A549 (cell line): Measurements from ENCODE around the gene IHH. TPM values are rescaled to one million over a fixed set of nuclear protein-coding genes. Genes with fewer than 3 reads are reported as not detected.

ENCODE experiments used
- ATAC-seq, 2 experiments: fragments of 200-7000 bp in 1 of 2; fragments of >200 bp in 1 of 2; cut with Nextera tagmentation in 1 of 2; cut with Tn5 transposase in 1 of 2; 3 replicates each; pipeline versions ENCODE4 v1.8.0 to v1.9.1; 2018 to 2020; ENCODE audit warnings: mild to moderate bottlenecking in 1 of 2, moderate library complexity in 1 of 2
- CTCF ChIA-PET: fragments of 300-600 bp; sonication (Branson Sonifier 250); formaldehyde crosslinking; extraction: SDS; loops from one replicate; lab custom pipeline; 2021; ENCODE audit warnings: antibody characterized with exemption, inconsistent platforms; lab: Yijun Ruan, JAX
- POLR2A ChIA-PET: fragments of 350-600 bp; formaldehyde crosslinking; extraction: SDS; loops from one replicate; lab custom pipeline; 2021; ENCODE audit warnings: antibody characterized with exemption, inconsistent platforms; lab: Yijun Ruan, JAX
- DNase-seq, 2 experiments: peaks; one replicate each; pipeline versions ENCODE4 v3.0.0 to v3.0.0-alpha.2; 2011 to 2016; ENCODE audit warnings: low read depth in 1 of 2, low spot score in 1 of 2
- FAIRE-seq: peaks from 2 replicates; lab custom pipeline; 2011; peaks lifted over from hg19 to GRCh38; lab: Jason Lieb, UNC
- H3K27ac ChIP-seq, 2 experiments: fragments of >200 bp; sonication (Bioruptor Twin); formaldehyde crosslinking; 3 replicates each; pipeline ENCODE4 v1.5.1; 2016 to 2017
- H3K4me1 ChIP-seq: fragments of >200 bp; sonication (Bioruptor Twin); formaldehyde crosslinking; 3 replicates; pipeline ENCODE4 v1.6.1; 2016
- H3K4me2 ChIP-seq: fragments of >200 bp; sonication (Bioruptor Twin); formaldehyde crosslinking; 3 replicates; pipeline ENCODE4 v1.6.1; 2016
- H3K4me3 ChIP-seq: fragments of >200 bp; sonication (Bioruptor Twin); formaldehyde crosslinking; 3 replicates; pipeline ENCODE4 v1.5.1; 2016
- H3K9me3 ChIP-seq: fragments of >200 bp; sonication (Bioruptor Twin); formaldehyde crosslinking; 3 replicates; pipeline ENCODE4 v1.6.1; 2016
- CBX8 ChIP-seq: fragments of 200-600 bp; sonication (generic); IDR thresholded peaks from 2 replicates; pipeline ENCODE4 v1.6.1; 2016
- CEBPB ChIP-seq, 2 experiments: fragments of >200 bp in 1 of 2; sonication (Bioruptor Twin) in 1 of 2; formaldehyde crosslinking in 1 of 2; IDR thresholded peaks; 2 replicates each; pipeline ENCODE4 v1.6.1; 2012 to 2016
- CTCF ChIP-seq: fragments of >200 bp; sonication (Bioruptor Twin); formaldehyde crosslinking; IDR thresholded peaks from 3 replicates; pipeline ENCODE4 v1.5.1; 2016
- ESRRA ChIP-seq: fragments of 150-350 bp; IDR thresholded peaks from 2 replicates; pipeline ENCODE4 v1.6.1; 2014; ENCODE audit warnings: mild to moderate bottlenecking, low read length, borderline replicate concordance
- FOXS1 ChIP-seq: fragments of 250-450 bp; sonication (Bioruptor Pico); IDR thresholded peaks from 2 replicates; pipeline ENCODE4 v1.5.0; 2020; ENCODE audit warnings: mild to moderate bottlenecking, moderate library complexity
- HES2 ChIP-seq: fragments of >200 bp; sonication (Bioruptor Twin); formaldehyde crosslinking; IDR thresholded peaks from 2 replicates; pipeline ENCODE4 v1.6.1; 2016
- HOXA7 ChIP-seq: fragments of 250-450 bp; sonication (Bioruptor Pico); IDR thresholded peaks from 2 replicates; pipeline ENCODE4 v1.5.0; 2020; ENCODE audit warnings: mild to moderate bottlenecking, moderate library complexity
- JUN ChIP-seq, 2 experiments: fragments of >200 bp; sonication (Bioruptor Twin); formaldehyde crosslinking; IDR thresholded peaks; 2 replicates in 1 of 2; 3 replicates in 1 of 2; pipeline ENCODE4 v1.6.1; 2016 to 2017
- MAZ ChIP-seq: fragments of 150-350 bp; IDR thresholded peaks from 2 replicates; pipeline ENCODE4 v1.6.1; 2014; ENCODE audit warnings: antibody characterized with exemption, low read depth, low read length, borderline replicate concordance
- MYC ChIP-seq: IDR thresholded peaks from 2 replicates; pipeline ENCODE4 v1.6.1; 2012; ENCODE audit warnings: mild to moderate bottlenecking, inconsistent platforms, low read length, improper control_type of control experiment, borderline replicate concordance
- NPAS2 ChIP-seq: fragments of 250-450 bp; sonication (Bioruptor Pico); IDR thresholded peaks from 2 replicates; pipeline ENCODE4 v1.8.0; 2022; ENCODE audit warnings: mild to moderate bottlenecking, moderate library complexity, borderline replicate concordance
- POLR2A ChIP-seq: IDR thresholded peaks from 2 replicates; pipeline ENCODE4 v1.6.1; 2012; ENCODE audit warnings: mild to moderate bottlenecking, low read length
- RAD21 ChIP-seq, 2 experiments: fragments of >200 bp in 1 of 2; sonication (Bioruptor Twin) in 1 of 2; formaldehyde crosslinking in 1 of 2; IDR thresholded peaks in 1 of 2; conservative IDR thresholded peaks in 1 of 2; 2 replicates in 1 of 2; 3 replicates in 1 of 2; pipeline ENCODE4 v1.6.1; 2012 to 2018; ENCODE audit warnings: inconsistent platforms in 1 of 2
- SMC3 ChIP-seq: fragments of >200 bp; sonication (Bioruptor Twin); formaldehyde crosslinking; IDR thresholded peaks from 3 replicates; pipeline ENCODE4 v1.6.1; 2018; ENCODE audit warnings: inconsistent platforms
- SREBF2 ChIP-seq: fragments of 450-650 bp; IDR thresholded peaks from 2 replicates; pipeline ENCODE4 v1.6.1; 2014; ENCODE audit warnings: mild to moderate bottlenecking, moderate library complexity
- ZFP36 ChIP-seq: fragments of 450-650 bp; IDR thresholded peaks from 2 replicates; pipeline ENCODE4 v1.6.1; 2014; ENCODE audit warnings: borderline replicate concordance; ENCODE audit not compliant: partially characterized antibody
- WGBS: methylation state at CpG from one replicate; pipeline ENCODE4 v1.1.6; 2017; ENCODE audit errors: missing lambda C conversion rate; 5-methylcytosine and 5-hydroxymethylcytosine counted together
- polyA plus RNA-seq, 4 experiments: library from polyadenylated mRNA; depleted of rRNA in 3 of 4; stranded (reverse); fragments of >200 nt; fragmentation: RNase III in 1 of 4; extraction: RNeasy Plus Mini Kit Qiagen cat#74134 plus additional on column Dnase treatment in 1 of 4; gene quantifications; 2 replicates in 3 of 4; 3 replicates in 1 of 4; pipeline ENCODE4 v1.2.3, GENCODE V29; 2011 to 2017

IHH gene
- polyA plus RNA-seq, 2 of the 4 experiments (the other 2 are of a cell fraction), result 0.13 TPM; not detected in 1

- DNase-seq (no peak), FAIRE-seq (no peak), ATAC-seq (peak; percentile 51 to 67)
- POLR2A ChIA-PET, result interaction anchor here (0.6 to 1.0 kb wide), 2 partner anchors 147 to 170 kb away, joined by 3 read pairs; partner anchors contain the start of genes ANKZF1 and ATG9A
- CTCF ChIA-PET, result interaction anchor here (0.6 to 12.2 kb wide), 57 partner anchors 12 to 492 kb away, joined by 3 to 332 read pairs (median 5); partner anchors contain the start of genes CFAP65, CNPPD1, CRYBA2 and DNPEP
- H3K4me1 ChIP-seq, result peaks cover 26% of the 10 kb centered on the region
- 15% methylated on average over 24 of the region's 42 CpGs for WGBS
- TF ChIP-seq HES2 (no peak), CBX8 (no peak), JUN (IDR thresholded peaks at IDR 0.05) (no peak), HOXA7 (CRISPR knock-in tag) (no peak)
- peak overlapping the region; percentile 97 for H3K4me2 ChIP-seq
- H3K4me3 ChIP-seq, result peak overlapping the region; percentile 53
- H3K27ac ChIP-seq, result no peak overlapping the region
- no peaks in the 10 kb centered on the region for H3K9me3 ChIP-seq
These were observed 2.0 kb downstream of the IHH start for GRCh38 chr2:219058541-219059374.

- H3K27ac ChIP-seq, result no peak overlapping the region
- H3K4me1 ChIP-seq, result peaks cover 26% of the 10 kb centered on the region
- peak overlapping the region; percentile 53; the same call in 2 of the 3 replicates for H3K4me3 ChIP-seq
- ATAC-seq (peak; percentile 72 to 86), DNase-seq (peak in 1 of 2 experiments; percentile 60), FAIRE-seq (no peak)
- CTCF ChIA-PET, result interaction anchor here (0.6 to 12.2 kb wide), 60 partner anchors 12 to 762 kb away, joined by 3 to 332 read pairs (median 5); partner anchors contain the start of genes CFAP65, CNPPD1, CRYBA2 and DNPEP
- no peak for TF ChIP-seq CEBPB (IDR thresholded peaks at IDR 0.05)
- peak; percentile 81 for TF ChIP-seq SMC3
- peak; percentile 80 to 91 for TF ChIP-seq RAD21 (conservative IDR thresholded peaks at IDR 0.05 in 1 of 2, IDR thresholded peaks at IDR 0.05 in 1 of 2)
- no peak for TF ChIP-seq ESRRA
- TF ChIP-seq CTCF, result peak; percentile 80
- no peak for TF ChIP-seq JUN (IDR thresholded peaks at IDR 0.05)
- TF ChIP-seq ZFP36, result no peak
- TF ChIP-seq FOXS1 (CRISPR knock-in tag), result no peak
- POLR2A ChIA-PET, result interaction anchor here (1.0 kb wide), 1 partner anchor 148 kb away, joined by 3 read pairs; no protein-coding TSS in a partner anchor
- peak overlapping the region; percentile 97 for H3K4me2 ChIP-seq
- H3K9me3 ChIP-seq, result no peaks in the 10 kb centered on the region
- WGBS, result 48% methylated on average over 23 of the region's 52 CpGs
These were observed 2.8 kb downstream of the IHH start for GRCh38 chr2:219057709-219058540.

- no peak overlapping the region for H3K27ac ChIP-seq
- TF ChIP-seq MYC (no peak), POLR2A (no peak), MAZ (no peak), SREBF2 (no peak), ESRRA (no peak), NPAS2 (CRISPR knock-in tag) (no peak)
- ATAC-seq (no peak), DNase-seq (no peak), FAIRE-seq (no peak)
- no peak overlapping the region for H3K4me3 ChIP-seq
- POLR2A ChIA-PET, result no interaction called here
- 69% methylated on average over 30 of the region's 40 CpGs for WGBS
- peaks cover 26% of the 10 kb centered on the region for H3K4me1 ChIP-seq
- CTCF ChIA-PET, result interaction anchor here (0.6 to 12.2 kb wide), 43 partner anchors 11 to 762 kb away, joined by 3 to 332 read pairs (median 7); partner anchors contain the start of genes CNPPD1, CRYBA2, DNPEP and NHEJ1
- H3K4me2 ChIP-seq, result no peak overlapping the region
- no peaks in the 10 kb centered on the region for H3K9me3 ChIP-seq
These were observed 3.6 kb downstream of the IHH start for GRCh38 chr2:219056896-219057708.
